GM18951 (cell line): ENCODE results near the gene TTC24.

Experiments
- POLR2A ChIP-seq: IDR thresholded peaks from 4 replicates; pipeline ENCODE4 v1.6.1; 2011; ENCODE audit warnings: mild to moderate bottlenecking; ENCODE audit not compliant: insufficient read length, insufficient read depth; ENCODE audit errors: extremely low read depth
- in situ Hi-C: fragments of 300-500 bp; cut with MboI; formaldehyde crosslinking; loops from one replicate; pipeline ENCODE4 v1.12.0; 2022; ENCODE audit warnings: low sequenced_read_pairs, mixed read lengths, inconsistent platforms; ENCODE audit not compliant: unreplicated experiment

Gene TTC24

GRCh38 chr1:156565519-156565918, 14.0 kb upstream of the TTC24 start:
- in situ Hi-C loops = no loop called here
- no peak for TF ChIP-seq POLR2A

GRCh38 chr1:156566436-156566835, 13.1 kb upstream of the TTC24 start:
- no peak for TF ChIP-seq POLR2A
- in situ Hi-C loops = no loop called here

- no peak for TF ChIP-seq POLR2A
- in situ Hi-C loops = no loop called here
These were observed 8.2 kb upstream of the TTC24 start for GRCh38 chr1:156571261-156571852.

GRCh38 chr1:156571919-156572662, 7.4 kb upstream of the TTC24 start, which contains the start of gene IQGAP3:
TSS of gene IQGAP3 (minus strand) at chr1:156572565. CDS start at chr1:156572529, 36 bp downstream.
- in situ Hi-C loops = no loop called here
- TF ChIP-seq POLR2A = no peak

GRCh38 chr1:156572663-156573018, 6.9 kb upstream of the TTC24 start:
- in situ Hi-C loops = no loop called here
- no peak for TF ChIP-seq POLR2A

- no peak for TF ChIP-seq POLR2A
These were observed 5.4 kb upstream of the TTC24 start for GRCh38 chr1:156574039-156574633.

GRCh38 chr1:156577550-156577949, 2.0 kb upstream of the TTC24 start:
- in situ Hi-C loops = no loop called here
- no peak for TF ChIP-seq POLR2A

More at GRCh38 chr1:156574039-156574633, 5.4 kb upstream of the TTC24 start:
- in situ Hi-C loops = no loop called here

GRCh38 chr1:156578055-156578454, 1.5 kb upstream of the TTC24 start:
- in situ Hi-C loops = no loop called here
- no peak for TF ChIP-seq POLR2A

- in situ Hi-C loops = no loop called here
- TF ChIP-seq POLR2A = no peak
These were observed 2.3 kb downstream of the TTC24 start for GRCh38 chr1:156581661-156582387.

GRCh38 chr1:156582388-156583017, 3.0 kb downstream of the TTC24 start:
- TF ChIP-seq POLR2A = no peak
- in situ Hi-C loops = no loop called here

- in situ Hi-C loops = no loop called here
- no peak for TF ChIP-seq POLR2A
These were observed 4.5 kb downstream of the TTC24 start for GRCh38 chr1:156583821-156584622.

- in situ Hi-C loops = no loop called here
- TF ChIP-seq POLR2A = no peak
These were observed 5.3 kb downstream of the TTC24 start for GRCh38 chr1:156584813-156585212.
